Hepatocyte (in vitro differentiated cells): ENCODE results near the gene RNF180. TPM values are rescaled to one million over a fixed set of nuclear protein-coding genes. Genes with fewer than 3 reads are reported as not detected.

Experiments used
- DNase-seq: peaks from one replicate; pipeline ENCODE4 v3.0.0-alpha.2; 2016; ENCODE audit warnings: low spot score
- H2AFZ ChIP-seq: fragments of 200-600 bp; sonication (generic); 2 replicates; pipeline ENCODE4 v1.6.0; 2016; ENCODE audit warnings: antibody characterized with exemption, mild to moderate bottlenecking
- H3K27ac ChIP-seq: fragments of 200-600 bp; sonication (generic); 2 replicates; pipeline ENCODE4 v1.5.1; 2016; ENCODE audit warnings: mild to moderate bottlenecking
- H3K27me3 ChIP-seq: fragments of 200-600 bp; sonication (generic); 2 replicates; pipeline ENCODE4 v1.6.1; 2016
- H3K36me3 ChIP-seq: fragments of 200-600 bp; sonication (generic); replicated peaks from 2 replicates; pipeline ENCODE4 v1.5.1; 2016; ENCODE audit warnings: low read depth; ENCODE audit not compliant: insufficient read depth
- H3K4me1 ChIP-seq: fragments of 200-600 bp; sonication (generic); 2 replicates; pipeline ENCODE4 v1.5.1; 2016; ENCODE audit warnings: mild to moderate bottlenecking, moderate library complexity; ENCODE audit not compliant: insufficient read depth
- H3K4me2 ChIP-seq: fragments of 200-600 bp; sonication (generic); 2 replicates; pipeline ENCODE4 v1.6.0; 2016
- H3K4me3 ChIP-seq: fragments of 200-600 bp; sonication (generic); 2 replicates; pipeline ENCODE4 v1.5.1; 2016; ENCODE audit warnings: mild to moderate bottlenecking
- H3K79me2 ChIP-seq: fragments of 200-600 bp; sonication (generic); 2 replicates; pipeline ENCODE4 v1.6.0; 2017; ENCODE audit warnings: mild to moderate bottlenecking
- H3K9me2 ChIP-seq: fragments of 200-600 bp; sonication (generic); replicated peaks from 2 replicates; pipeline ENCODE4 v1.6.0; 2017; ENCODE audit warnings: mild to moderate bottlenecking; ENCODE audit not compliant: insufficient read depth
- H3K9me3 ChIP-seq: fragments of 200-600 bp; sonication (generic); 2 replicates; pipeline ENCODE4 v1.5.1; 2016; ENCODE audit warnings: low read depth, mild to moderate bottlenecking
- H4K20me1 ChIP-seq: fragments of 200-600 bp; sonication (generic); 2 replicates; pipeline ENCODE4 v1.6.0; 2016; ENCODE audit warnings: mild to moderate bottlenecking; ENCODE audit not compliant: insufficient read depth, poor library complexity, severe bottlenecking
- EZH2 ChIP-seq: fragments of 200-600 bp; sonication (generic); IDR thresholded peaks from 2 replicates; pipeline ENCODE4 v1.6.1; 2016; ENCODE audit warnings: antibody characterized with exemption, mild to moderate bottlenecking, borderline replicate concordance
- EZH2phosphoT487 ChIP-seq: fragments of 200-600 bp; sonication (generic); IDR thresholded peaks from one replicate; pipeline ENCODE4 v1.6.1; 2018; ENCODE audit warnings: antibody characterized with exemption, mild to moderate bottlenecking, low read depth, moderate library complexity; ENCODE audit not compliant: unreplicated experiment, severe bottlenecking
- WGBS: methylation state at CpG from one replicate; pipeline ENCODE4 v1.1.6; 2016; ENCODE audit warnings: low lambda C conversion rate; ENCODE audit errors: missing lambda C conversion rate; 5-methylcytosine and 5-hydroxymethylcytosine counted together
- polyA plus RNA-seq: library from polyadenylated mRNA; unstranded; fragments of >200 nt; fragmentation: Nextera tagmentation; extraction: Ambion mirVana; gene quantifications from 2 replicates; pipeline ENCODE4 v1.2.1, GENCODE V29; 2016
- total RNA-seq: library from RNA; depleted of rRNA; stranded (reverse); fragments of >200 nt; gene quantifications from 2 replicates; pipeline ENCODE4 v1.2.3, GENCODE V29; 2014
- TF ChIP-seq, protein P1 (sequence below): fragments of 200-600 bp; sonication (generic); IDR thresholded peaks from 2 replicates; pipeline ENCODE4 v1.5.1; 2016; ENCODE audit warnings: antibody characterized with exemption, mild to moderate bottlenecking; ENCODE audit not compliant: poor library complexity

RNF180 gene
- total and polyA plus RNA-seq, 2 experiments from 2014 or later: 3.0 to 4.7 TPM

DNA sequence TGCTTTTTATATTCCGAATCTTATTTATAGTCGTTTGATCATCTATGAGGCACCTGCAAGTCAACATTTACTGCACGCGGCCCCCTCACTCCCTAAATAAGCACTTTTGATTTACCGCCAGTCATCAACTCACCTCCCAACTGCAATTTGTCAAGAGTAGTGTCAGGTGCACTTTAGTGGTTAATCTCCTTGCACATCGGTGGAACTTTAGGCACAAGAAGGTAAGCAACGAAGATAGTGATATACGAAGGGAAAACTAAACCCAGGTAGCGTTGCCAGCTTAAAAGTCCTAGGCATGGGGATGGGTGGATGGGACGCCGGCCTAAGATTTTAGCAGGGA is 513 bp upstream of the RNF180 start:
- H3K4me2 ChIP-seq: peak overlapping the region; percentile 93
- H2AFZ ChIP-seq: peak overlapping the region; percentile 97
- H3K27ac ChIP-seq: no peak overlapping the region

DNA sequence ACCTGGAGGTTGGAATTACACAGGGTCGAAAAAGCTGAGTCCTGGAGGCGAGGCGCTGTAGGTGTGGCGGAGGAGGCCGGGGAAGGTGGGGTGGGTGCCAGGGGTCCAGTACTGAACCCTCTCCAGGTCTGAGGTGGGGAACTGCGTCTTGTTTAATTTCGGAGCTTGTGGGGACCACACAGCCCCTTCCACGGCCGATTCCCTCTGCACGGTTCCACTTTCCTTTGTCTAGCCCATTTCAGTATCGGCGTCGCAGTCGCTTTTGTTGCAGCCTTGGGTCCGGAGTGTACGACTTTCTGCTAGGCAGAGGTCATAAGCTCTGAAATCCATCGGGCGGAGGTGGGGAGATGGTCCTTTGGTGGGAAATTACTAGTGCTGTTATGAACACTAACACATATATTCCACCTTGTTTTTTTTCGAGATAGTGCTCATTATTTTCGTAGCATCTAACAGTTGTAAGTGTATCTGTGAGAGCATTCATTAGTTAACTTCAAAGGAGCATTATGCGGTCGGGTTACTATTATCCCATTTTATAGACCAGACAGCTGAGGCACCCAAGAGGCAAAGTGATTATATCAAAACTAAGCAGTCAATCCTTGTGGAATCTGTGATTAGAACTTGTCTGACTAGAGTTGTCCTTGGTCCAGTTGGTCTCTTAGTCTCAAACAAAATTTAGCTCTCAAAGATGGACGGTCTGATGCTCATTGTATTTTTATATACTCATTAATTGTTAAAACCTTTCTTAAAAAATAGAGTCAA is 737 bp downstream of the RNF180 start:
- H3K9me3 ChIP-seq: no peaks in the 10 kb centered on the region
- H3K79me2 ChIP-seq: no peaks in the 10 kb centered on the region
- TF ChIP-seq EZH2: no peak
- TF ChIP-seq EZH2phosphoT487: no peak
- TF ChIP-seq, protein P1, sequence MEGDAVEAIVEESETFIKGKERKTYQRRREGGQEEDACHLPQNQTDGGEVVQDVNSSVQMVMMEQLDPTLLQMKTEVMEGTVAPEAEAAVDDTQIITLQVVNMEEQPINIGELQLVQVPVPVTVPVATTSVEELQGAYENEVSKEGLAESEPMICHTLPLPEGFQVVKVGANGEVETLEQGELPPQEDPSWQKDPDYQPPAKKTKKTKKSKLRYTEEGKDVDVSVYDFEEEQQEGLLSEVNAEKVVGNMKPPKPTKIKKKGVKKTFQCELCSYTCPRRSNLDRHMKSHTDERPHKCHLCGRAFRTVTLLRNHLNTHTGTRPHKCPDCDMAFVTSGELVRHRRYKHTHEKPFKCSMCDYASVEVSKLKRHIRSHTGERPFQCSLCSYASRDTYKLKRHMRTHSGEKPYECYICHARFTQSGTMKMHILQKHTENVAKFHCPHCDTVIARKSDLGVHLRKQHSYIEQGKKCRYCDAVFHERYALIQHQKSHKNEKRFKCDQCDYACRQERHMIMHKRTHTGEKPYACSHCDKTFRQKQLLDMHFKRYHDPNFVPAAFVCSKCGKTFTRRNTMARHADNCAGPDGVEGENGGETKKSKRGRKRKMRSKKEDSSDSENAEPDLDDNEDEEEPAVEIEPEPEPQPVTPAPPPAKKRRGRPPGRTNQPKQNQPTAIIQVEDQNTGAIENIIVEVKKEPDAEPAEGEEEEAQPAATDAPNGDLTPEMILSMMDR: no peak
- H3K4me3 ChIP-seq: peak overlapping the region; percentile 83
- DNase-seq: no peak
- H2AFZ ChIP-seq: peak overlapping the region; percentile 97
- no peaks in the 10 kb centered on the region for H4K20me1 ChIP-seq
- H3K4me1 ChIP-seq: no peaks in the 10 kb centered on the region
- no peaks in the 10 kb centered on the region for H3K9me2 ChIP-seq
- H3K4me2 ChIP-seq: peak overlapping the region; percentile 93
- H3K27me3 ChIP-seq: peaks cover 34% of the 10 kb centered on the region
- peak overlapping the region; percentile 47 for H3K27ac ChIP-seq
- WGBS: 23% methylated on average over 23 of the region's 23 CpGs
- H3K36me3 ChIP-seq: no peaks in the 10 kb centered on the region

More for the DNA sequence above, 513 bp upstream of the RNF180 start:
- Histone ChIP-seq H3K36me3 (no peaks in the 10 kb centered on the region), H3K27me3 (peaks cover 34% of the 10 kb centered on the region), H3K4me1 (no peaks in the 10 kb centered on the region), H3K4me3 (peak overlapping the region; percentile 83), H4K20me1 (no peaks in the 10 kb centered on the region), H3K9me3 (no peaks in the 10 kb centered on the region), H3K79me2 (no peaks in the 10 kb centered on the region), H3K9me2 (no peaks in the 10 kb centered on the region)
- no peak for TF ChIP-seq EZH2
- TF ChIP-seq EZH2phosphoT487: no peak
- TF ChIP-seq, protein P1: no peak
- DNase-seq: no peak
- WGBS: 48% methylated on average over 11 of the region's 11 CpGs

DNA sequence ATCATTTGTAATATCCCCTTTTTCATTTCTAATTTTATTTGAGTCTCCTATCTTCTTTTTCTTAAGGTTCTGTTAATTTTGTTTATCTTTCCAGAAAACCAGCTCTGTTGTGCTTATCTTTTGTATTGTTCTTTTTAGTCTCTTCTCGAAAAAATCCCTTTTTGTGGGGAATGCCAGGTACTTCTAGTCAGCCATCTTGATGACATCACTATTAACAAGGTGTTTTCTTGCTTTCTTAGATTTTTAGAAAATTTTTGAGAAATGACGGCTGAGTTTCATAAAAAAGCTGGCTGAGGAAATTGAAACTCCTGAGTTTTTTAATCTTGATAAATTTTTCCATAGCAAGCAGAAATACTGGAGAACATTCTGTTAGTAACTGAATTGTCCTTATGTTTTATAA is 10.7 kb downstream of the RNF180 start:
- no peaks in the 10 kb centered on the region for H3K9me2 ChIP-seq
- no peaks in the 10 kb centered on the region for H3K9me3 ChIP-seq
- H3K27me3 ChIP-seq: no peaks in the 10 kb centered on the region
- no peak overlapping the region for H3K4me2 ChIP-seq
- H3K79me2 ChIP-seq: no peaks in the 10 kb centered on the region
- TF ChIP-seq EZH2phosphoT487 (no peak), EZH2 (no peak)
- H3K4me1 ChIP-seq: no peaks in the 10 kb centered on the region
- H2AFZ ChIP-seq: no peak overlapping the region
- WGBS: 84% methylated on average over 2 of the region's 2 CpGs
- no peaks in the 10 kb centered on the region for H4K20me1 ChIP-seq
- H3K27ac ChIP-seq: no peak overlapping the region
- no peaks in the 10 kb centered on the region for H3K36me3 ChIP-seq
- no peak overlapping the region for H3K4me3 ChIP-seq
- no peak for DNase-seq

DNA sequence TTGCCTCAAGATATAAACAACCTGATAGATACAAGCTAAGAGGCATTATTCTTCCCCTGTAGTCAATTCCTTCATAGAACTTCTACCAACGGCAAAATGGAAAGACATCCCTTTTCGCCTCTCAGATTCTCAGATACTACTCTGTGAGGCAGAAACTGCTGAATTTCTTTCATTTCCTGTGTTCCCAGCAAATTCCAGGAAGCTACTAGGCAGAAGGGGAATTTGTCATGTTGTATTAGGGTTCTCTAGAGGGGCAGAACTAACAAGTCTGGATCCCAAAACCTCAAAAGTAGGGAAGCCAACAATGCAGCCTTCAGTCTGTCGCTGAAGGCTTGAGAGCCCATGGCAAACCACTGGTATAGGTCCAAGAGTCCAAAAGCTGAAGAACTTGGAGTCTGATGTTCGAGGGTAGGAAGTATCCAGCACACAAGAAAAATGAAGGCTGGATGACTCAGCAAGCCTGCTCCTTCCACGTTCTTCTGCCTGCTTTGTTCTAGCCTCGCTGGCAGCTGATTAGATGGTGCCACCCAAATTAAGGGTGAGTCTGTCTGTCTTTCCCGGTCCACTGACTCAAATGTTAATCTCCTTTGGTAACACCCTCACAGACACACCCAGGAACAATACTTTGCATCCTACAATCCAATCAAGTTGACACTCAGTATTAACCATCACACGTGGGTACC is 15.2 kb downstream of the RNF180 start:
- no peak overlapping the region for H3K27ac ChIP-seq
- WGBS: 78% methylated on average over 8 of the region's 8 CpGs

More for the DNA sequence above, 15.2 kb downstream of the RNF180 start:
- no peak for DNase-seq
- Histone ChIP-seq H3K4me2 (no peak overlapping the region), H3K79me2 (no peaks in the 10 kb centered on the region), H2AFZ (no peak overlapping the region), H3K36me3 (no peaks in the 10 kb centered on the region), H3K27me3 (no peaks in the 10 kb centered on the region), H4K20me1 (no peaks in the 10 kb centered on the region), H3K4me3 (no peak overlapping the region), H3K4me1 (no peaks in the 10 kb centered on the region), H3K9me2 (no peaks in the 10 kb centered on the region), H3K9me3 (no peaks in the 10 kb centered on the region)
- TF ChIP-seq EZH2phosphoT487 (no peak), EZH2 (no peak)
- TF ChIP-seq, protein P1: no peak
